ENCODE data around the gene RAB18.
"Not testable (repeated sequence)": the region's sequence is repeated elsewhere in the genome, so short reads cannot be mapped to it uniquely, and the experiment has no call there.

RAB18 gene

DNA sequence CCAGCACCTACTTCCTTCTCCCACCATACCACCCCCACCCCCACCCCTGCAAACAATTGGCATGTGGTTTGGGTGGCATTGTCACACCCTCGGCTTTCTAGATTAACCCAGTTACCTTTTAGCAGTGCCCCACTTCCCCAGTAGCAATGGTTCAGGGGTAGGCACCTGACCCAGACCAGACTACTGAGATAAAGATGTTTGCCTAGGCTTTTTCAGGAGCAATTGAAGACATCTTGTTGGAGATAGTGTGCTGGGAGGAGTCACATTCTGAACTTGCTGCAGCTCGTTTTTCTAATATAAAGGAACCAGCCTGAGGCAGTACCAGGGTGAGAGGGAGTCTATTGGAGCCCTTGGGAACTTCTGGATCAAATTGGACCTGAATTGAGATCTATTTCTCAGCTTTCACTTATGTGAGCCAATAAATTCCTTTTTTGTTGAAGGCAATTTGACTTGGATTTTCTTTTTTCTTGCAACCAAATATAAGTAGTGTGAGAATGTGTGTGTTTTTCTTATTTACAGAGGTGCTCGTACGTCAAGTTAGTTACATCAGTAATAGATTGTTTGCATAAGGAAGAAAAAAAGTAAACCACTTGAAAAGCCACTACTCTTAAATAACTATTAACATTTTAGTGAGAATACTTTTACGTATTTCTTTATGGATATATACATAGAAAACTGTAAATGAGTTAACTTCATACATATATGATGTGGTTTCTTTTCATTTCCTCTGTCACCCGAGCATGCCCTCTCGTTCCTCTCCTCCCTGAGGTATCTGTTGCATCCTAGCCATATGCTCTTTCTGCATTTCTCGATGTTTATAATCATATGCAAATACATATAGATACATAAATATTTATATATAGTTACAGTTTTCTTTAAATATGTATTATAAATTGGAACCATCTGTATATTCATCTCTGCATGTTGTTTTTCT is 38.0 kb downstream of the RAB18 start:
- H3K4me3 ChIP-seq: no peak overlapping the region
- H3K9me3 ChIP-seq: no peaks in the 10 kb centered on the region
- H3K4me1 ChIP-seq: no peaks in the 10 kb centered on the region
- in situ Hi-C loops (cut with MboI; ENCODE audit: low sequenced_read_pairs): no loop called here
- no peak for DNase-seq (ENCODE audit: low spot score in 2 of 2)
- H3K27me3 ChIP-seq (ENCODE audit: low read depth): no peaks in the 10 kb centered on the region
- peaks cover 21% of the 10 kb centered on the region for H3K36me3 ChIP-seq (replicated peaks)

DNA sequence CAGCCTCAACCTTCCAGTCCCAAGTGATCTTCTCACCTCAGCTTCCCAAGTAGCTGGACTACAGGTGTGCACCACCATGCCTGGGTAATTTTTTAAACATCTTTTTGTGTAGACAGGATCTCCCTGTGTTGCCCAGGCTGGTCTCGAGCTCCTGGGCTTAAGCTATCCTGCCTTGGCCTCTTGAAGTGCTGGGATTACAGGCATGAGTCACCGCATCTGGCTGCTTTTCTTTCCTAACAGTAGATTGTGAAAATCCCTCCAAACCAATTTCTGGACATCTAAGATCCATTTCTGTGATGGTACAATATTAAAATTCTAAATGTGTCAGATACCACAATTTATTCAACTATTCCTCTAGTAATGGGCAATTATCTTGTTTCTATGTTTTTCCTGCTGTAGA is 38.7 kb downstream of the RAB18 start:
- Histone ChIP-seq H3K9me3 (no peaks in the 10 kb centered on the region), H3K27me3 (ENCODE audit: low read depth) (no peaks in the 10 kb centered on the region), H3K36me3 (replicated peaks) (peaks cover 18% of the 10 kb centered on the region), H3K4me3 (no peak overlapping the region), H3K4me1 (no peaks in the 10 kb centered on the region)
- in situ Hi-C loops (cut with MboI; ENCODE audit: low sequenced_read_pairs): no loop called here
- DNase-seq (ENCODE audit: low spot score in 2 of 2): no peak

DNA sequence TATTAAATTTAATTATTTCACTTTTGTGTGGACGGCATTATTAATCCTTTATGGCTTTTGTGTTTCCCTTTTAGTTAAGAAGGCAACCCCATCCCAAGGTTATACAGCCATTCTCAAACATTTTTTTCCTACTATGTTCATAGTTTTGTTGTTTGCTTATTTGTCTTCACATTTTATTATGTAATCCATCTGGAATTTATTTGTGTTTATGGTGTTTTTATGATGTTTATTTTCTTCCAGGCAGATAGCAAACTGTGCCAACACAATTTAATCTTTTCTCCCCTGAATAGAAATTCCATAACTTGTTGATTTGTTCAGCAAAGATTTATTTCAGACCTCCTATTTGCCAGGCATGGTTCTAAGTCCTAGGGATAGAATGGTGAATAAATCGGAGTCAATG is 42.9 kb downstream of the RAB18 start:
- in situ Hi-C loops (cut with MboI; ENCODE audit: low sequenced_read_pairs): no loop called here
- Histone ChIP-seq H3K9me3 (no peaks in the 10 kb centered on the region), H3K27me3 (ENCODE audit: low read depth) (no peaks in the 10 kb centered on the region), H3K4me1 (no peaks in the 10 kb centered on the region), H3K4me3 (no peak overlapping the region), H3K36me3 (replicated peaks) (0 out of 2 replicates have a peak, but pooled peaks cover 3% of the 10 kb centered on the region)
- DNase-seq (ENCODE audit: low spot score in 2 of 2): no peak

DNA sequence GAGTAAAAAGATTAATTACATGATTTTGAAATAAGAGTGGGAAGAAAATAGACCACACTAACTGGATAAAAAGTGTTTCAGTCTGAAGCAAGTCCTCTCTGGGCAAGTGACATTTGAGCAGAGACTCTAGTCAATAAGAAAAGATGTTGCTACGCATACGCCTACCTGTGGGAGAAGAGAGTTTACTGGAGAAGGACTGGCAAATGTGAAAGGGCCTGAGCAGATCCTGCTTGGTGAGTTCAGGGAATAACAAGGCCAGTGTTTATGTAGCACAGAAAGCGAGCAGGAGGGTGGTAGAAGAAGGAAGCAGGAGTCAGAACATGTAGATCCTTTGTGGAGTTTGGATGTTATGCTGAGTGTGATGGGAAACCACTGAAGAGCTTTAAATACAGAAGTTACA is 43.4 kb downstream of the RAB18 start:
- no peak overlapping the region for H3K4me3 ChIP-seq
- no peak for DNase-seq (ENCODE audit: low spot score in 2 of 2)
- H3K36me3 ChIP-seq (replicated peaks): 0 out of 2 replicates have a peak, but pooled peaks cover 3% of the 10 kb centered on the region
- H3K9me3 ChIP-seq: no peaks in the 10 kb centered on the region
- in situ Hi-C loops (cut with MboI; ENCODE audit: low sequenced_read_pairs): no loop called here
- H3K27me3 ChIP-seq (ENCODE audit: low read depth): no peaks in the 10 kb centered on the region
- H3K4me1 ChIP-seq: no peaks in the 10 kb centered on the region

DNA sequence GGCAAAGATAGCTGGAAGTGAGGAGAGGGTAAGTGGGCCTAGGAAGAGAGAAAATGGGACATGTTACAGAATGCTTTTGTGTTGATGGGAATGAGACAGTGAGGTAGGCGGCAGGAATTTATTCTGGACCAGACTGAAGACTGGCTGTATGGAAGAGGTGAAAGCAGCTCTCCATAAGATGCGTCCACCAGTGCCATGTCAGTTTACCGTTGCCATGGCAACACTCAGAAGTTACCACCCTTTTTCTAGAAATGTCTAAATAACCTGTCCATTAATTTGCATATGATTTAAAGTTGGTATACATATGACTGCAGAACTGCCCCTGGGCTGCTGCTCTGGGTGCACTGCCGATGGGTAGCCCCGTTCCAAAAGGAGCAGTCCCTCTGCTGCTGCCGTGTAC is 46.7 kb downstream of the RAB18 start:
- in situ Hi-C loops (cut with MboI; ENCODE audit: low sequenced_read_pairs): loop anchor here (10.0 to 25.0 kb wide), 3 partner anchors 104 to 844 kb away; no protein-coding TSS in a partner anchor
- Histone ChIP-seq H3K36me3 (replicated peaks) (no peaks in the 10 kb centered on the region), H3K4me1 (no peaks in the 10 kb centered on the region), H3K4me3 (no peak overlapping the region), H3K27me3 (ENCODE audit: low read depth) (no peaks in the 10 kb centered on the region), H3K9me3 (no peaks in the 10 kb centered on the region)
- DNase-seq (ENCODE audit: low spot score in 2 of 2): no peak

DNA sequence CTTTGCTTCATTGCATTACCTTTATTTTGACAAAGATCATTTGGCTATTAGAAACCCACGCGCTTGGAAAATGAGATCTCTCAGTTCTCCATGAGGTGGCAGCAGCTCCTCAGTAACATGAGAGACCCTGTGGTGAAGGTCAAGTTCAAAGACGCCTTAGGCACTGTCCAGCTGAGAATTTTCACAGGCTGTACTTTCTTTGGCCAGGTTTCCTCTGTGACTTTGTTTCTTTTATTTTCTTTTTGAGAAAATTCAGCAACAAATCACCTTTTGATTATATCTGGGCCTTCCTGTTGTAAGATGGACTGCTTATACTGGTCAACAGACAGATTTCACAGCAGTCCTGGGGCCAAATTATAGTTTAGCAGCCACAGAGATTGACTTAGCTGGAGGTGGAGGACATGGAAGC is 54.5 kb downstream of the RAB18 start:
- Histone ChIP-seq H3K4me1 (no peaks in the 10 kb centered on the region), H3K9me3 (no peaks in the 10 kb centered on the region), H3K4me3 (no peak overlapping the region), H3K27me3 (ENCODE audit: low read depth) (no peaks in the 10 kb centered on the region), H3K36me3 (replicated peaks) (no peaks in the 10 kb centered on the region)
- in situ Hi-C loops (cut with MboI; ENCODE audit: low sequenced_read_pairs): loop anchor here (10.0 to 25.0 kb wide), 3 partner anchors 96 to 836 kb away; no protein-coding TSS in a partner anchor
- DNase-seq (ENCODE audit: low spot score in 2 of 2): peak; percentile 53 to 74

DNA sequence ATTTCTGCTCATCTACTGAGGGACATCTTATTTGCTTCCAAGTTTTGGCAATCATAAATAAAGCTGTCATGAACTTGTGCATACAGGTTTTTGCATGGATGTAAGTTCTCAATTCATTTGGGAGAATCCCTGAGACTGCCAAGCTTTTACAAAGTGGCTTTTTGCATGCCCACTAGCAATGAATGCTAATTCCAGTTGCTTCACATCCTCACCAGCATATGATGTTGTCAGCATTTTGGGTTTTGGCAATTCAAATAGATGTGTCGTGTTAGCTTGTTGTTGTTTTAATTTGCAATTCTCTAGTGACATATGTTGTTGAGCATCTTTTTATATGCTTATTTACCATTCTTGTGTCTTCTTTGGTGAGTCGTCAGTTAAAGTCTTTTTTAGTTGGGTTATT is 57.2 kb downstream of the RAB18 start:
- Histone ChIP-seq H3K4me3 (no peak overlapping the region), H3K36me3 (replicated peaks) (no peaks in the 10 kb centered on the region), H3K27me3 (ENCODE audit: low read depth) (no peaks in the 10 kb centered on the region), H3K4me1 (no peaks in the 10 kb centered on the region), H3K9me3 (no peaks in the 10 kb centered on the region)
- in situ Hi-C loops (cut with MboI; ENCODE audit: low sequenced_read_pairs): loop anchor here (25.0 kb wide), 1 partner anchor 626 kb away; no protein-coding TSS in a partner anchor
- no peak for DNase-seq (ENCODE audit: low spot score in 2 of 2)

DNA sequence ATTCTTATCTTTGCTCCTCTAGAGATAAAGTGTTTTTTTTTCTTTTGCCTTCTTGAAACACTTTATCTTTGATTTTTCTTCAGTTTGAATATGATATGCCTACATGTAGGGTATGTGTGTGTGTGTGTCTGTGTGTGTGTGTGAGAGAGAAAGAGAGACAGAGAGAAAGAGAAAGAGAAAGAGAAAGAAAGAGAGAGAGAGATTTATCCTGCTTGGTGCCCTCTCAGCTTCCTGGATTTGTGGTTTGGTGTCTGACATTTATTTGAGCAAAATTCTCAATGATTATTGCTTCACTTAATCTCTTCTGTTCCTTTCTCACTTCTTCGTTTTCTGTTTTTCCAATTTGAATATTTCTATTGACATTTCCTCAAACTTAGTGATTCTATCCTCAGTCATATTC is 60.3 kb downstream of the RAB18 start:
- Histone ChIP-seq H3K27me3 (ENCODE audit: low read depth) (no peaks in the 10 kb centered on the region), H3K4me3 (no peak overlapping the region), H3K9me3 (no peaks in the 10 kb centered on the region), H3K36me3 (replicated peaks) (no peaks in the 10 kb centered on the region), H3K4me1 (no peaks in the 10 kb centered on the region)
- no peak for DNase-seq (ENCODE audit: low spot score in 2 of 2)
- in situ Hi-C loops (cut with MboI; ENCODE audit: low sequenced_read_pairs): loop anchor here (25.0 kb wide), 1 partner anchor 623 kb away; no protein-coding TSS in a partner anchor

DNA sequence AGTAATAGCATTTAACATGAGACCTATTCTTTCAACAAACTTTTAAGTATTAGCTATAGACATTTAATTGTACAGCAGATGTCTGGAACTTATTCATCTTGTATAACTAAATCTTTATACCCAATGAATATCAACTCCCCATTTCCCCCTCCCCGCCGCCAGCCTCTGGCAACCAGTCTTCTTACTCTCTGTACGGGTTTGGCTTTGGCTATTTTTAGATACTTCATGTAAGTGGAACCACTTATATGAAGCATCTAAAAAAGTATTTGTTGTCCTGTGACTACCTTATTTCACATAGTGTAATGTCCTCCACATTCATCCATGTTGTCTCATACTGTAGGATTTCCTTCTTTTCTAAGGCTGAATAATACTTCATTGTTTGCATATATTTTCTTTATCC is 60.8 kb downstream of the RAB18 start:
- DNase-seq (ENCODE audit: low spot score in 2 of 2): no peak
- Histone ChIP-seq H3K27me3 (ENCODE audit: low read depth) (no peaks in the 10 kb centered on the region), H3K4me1 (no peaks in the 10 kb centered on the region), H3K9me3 (no peaks in the 10 kb centered on the region), H3K36me3 (replicated peaks) (no peaks in the 10 kb centered on the region), H3K4me3 (no peak overlapping the region)
- in situ Hi-C loops (cut with MboI; ENCODE audit: low sequenced_read_pairs): loop anchor here (25.0 kb wide), 1 partner anchor 622 kb away; no protein-coding TSS in a partner anchor

DNA sequence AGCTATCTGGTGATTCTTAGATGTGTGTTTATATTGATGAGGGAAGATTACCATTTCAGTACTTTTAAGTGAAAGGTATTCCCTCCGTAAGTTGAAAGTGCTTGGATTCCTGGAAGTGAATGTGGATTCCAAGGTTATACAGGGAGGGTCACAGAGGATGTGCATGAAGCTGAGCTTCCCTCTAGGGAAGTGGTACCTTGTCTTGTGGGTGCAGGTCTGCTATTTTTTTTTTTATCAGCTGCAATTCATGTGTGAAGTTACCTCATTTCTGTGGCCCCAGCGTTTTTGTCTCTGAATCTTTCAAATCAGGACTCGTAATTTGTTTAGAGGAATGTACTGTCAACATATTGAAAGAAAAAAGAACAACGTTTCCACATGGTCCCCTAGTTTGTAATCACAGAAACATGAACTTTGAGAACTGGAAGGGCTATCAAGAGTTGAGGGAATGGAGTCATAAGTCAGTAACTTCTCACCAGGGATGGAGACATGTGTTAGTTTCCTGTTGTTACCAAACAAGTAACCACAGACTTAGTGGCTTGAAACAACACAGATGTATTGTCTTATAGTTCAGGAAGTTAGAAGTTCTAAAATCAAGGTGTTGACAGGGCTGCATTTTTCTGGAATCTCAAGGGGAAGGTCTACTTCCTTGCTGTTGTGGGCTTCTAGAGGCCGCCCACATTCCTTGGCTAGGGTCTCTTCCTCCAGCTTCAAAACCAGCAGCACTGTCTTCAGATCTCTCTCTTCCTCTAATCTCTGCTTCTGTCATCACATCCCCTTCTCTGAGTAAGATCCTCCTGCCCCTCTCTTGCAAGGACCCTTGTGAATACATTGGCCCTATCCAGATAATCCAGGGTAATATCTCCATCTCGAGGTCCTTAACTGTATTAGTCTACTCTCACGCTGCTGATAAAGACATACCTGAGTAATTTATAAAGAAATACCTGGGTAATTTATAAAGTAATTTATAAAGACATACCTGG is 64.4 kb downstream of the RAB18 start:
- DNase-seq (ENCODE audit: low spot score in 2 of 2): no peak
- Histone ChIP-seq H3K4me3 (no peak overlapping the region), H3K4me1 (no peaks in the 10 kb centered on the region), H3K27me3 (ENCODE audit: low read depth) (no peaks in the 10 kb centered on the region), H3K36me3 (replicated peaks) (no peaks in the 10 kb centered on the region), H3K9me3 (no peaks in the 10 kb centered on the region)
- in situ Hi-C loops (cut with MboI; ENCODE audit: low sequenced_read_pairs): loop anchor here (25.0 kb wide), 1 partner anchor 619 kb away; no protein-coding TSS in a partner anchor

DNA sequence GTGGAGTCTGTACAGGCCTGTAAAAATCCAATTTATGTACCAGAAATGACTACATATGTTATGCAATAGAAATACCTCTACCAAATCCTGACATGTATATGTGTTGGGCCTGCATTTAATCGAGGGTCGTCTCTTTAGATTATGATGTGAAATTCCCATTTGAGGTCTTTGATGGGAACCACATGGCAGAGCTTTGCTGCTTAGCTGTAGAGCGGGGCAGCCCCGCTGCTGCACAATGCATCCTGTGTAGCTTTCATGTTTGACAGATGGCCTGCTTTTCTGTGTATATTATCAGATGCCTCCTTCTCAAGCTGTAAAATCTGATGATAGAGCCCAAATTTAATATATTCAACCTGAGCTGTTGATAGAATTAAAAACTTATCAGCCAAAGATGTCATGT is 65.8 kb downstream of the RAB18 start:
- H3K4me3 ChIP-seq: no peak overlapping the region
- no peaks in the 10 kb centered on the region for H3K36me3 ChIP-seq (replicated peaks)
- H3K9me3 ChIP-seq: no peaks in the 10 kb centered on the region
- in situ Hi-C loops (cut with MboI; ENCODE audit: low sequenced_read_pairs): loop anchor here (25.0 kb wide), 1 partner anchor 617 kb away; no protein-coding TSS in a partner anchor
- H3K27me3 ChIP-seq (ENCODE audit: low read depth): no peaks in the 10 kb centered on the region
- DNase-seq (ENCODE audit: low spot score in 2 of 2): no peak
- H3K4me1 ChIP-seq: no peaks in the 10 kb centered on the region

DNA sequence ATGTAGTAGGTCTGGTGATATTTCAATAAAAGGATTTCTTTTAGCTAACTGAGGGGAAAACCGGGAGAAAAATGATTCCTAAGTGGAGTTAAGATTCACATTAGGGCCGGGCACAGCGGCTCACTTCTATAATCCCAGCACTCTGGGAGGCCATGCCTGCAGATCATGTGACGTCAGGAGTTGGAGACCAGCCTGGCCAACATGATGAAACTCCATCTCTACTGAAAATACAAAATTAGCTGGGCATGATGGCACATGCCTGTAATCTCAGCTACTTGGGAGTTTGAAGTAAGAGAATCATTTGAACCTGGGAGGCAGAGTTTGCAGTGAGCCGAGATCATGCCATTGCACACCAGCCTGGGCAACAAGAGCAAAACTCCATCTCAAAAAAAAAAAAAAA is 72.9 kb downstream of the RAB18 start:
- H3K4me1 ChIP-seq; H3K36me3 ChIP-seq (replicated peaks); H3K27me3 ChIP-seq (ENCODE audit: low read depth); H3K4me3 ChIP-seq; in situ Hi-C loops (cut with MboI; ENCODE audit: low sequenced_read_pairs); DNase-seq (ENCODE audit: low spot score in 2 of 2); H3K9me3 ChIP-seq: not testable (repeated sequence)

DNA sequence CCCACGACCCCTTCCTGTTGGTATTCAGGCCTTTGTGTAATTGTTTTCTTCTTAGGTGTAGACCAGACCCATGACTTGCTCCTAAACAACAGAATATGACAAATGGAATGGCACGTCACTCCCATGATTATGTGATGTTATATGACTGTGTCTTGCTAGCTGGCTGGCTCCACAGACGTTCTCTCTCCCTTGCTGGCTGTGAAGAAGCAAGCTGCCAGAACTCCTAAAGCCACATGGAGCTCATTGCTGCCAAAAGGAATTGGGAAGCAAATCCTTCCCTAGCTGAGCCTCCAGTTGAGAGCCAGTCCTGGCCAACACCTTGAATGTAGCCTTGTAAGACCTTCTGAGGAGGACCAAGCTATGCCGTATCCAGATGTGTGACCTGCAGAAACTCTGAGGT is 74.2 kb downstream of the RAB18 start:
- in situ Hi-C loops (cut with MboI; ENCODE audit: low sequenced_read_pairs): no loop called here

More for the DNA sequence above, 74.2 kb downstream of the RAB18 start:
- no peak for DNase-seq (ENCODE audit: low spot score in 2 of 2)
- no peaks in the 10 kb centered on the region for H3K9me3 ChIP-seq
- H3K27me3 ChIP-seq (ENCODE audit: low read depth): no peaks in the 10 kb centered on the region
- H3K4me1 ChIP-seq: no peaks in the 10 kb centered on the region
- H3K4me3 ChIP-seq: no peak overlapping the region
- H3K36me3 ChIP-seq (replicated peaks): no peaks in the 10 kb centered on the region

Measured in HAP-1 (cell line).